ENCODE measurements around the gene SLC12A8. TPM values are rescaled to one million over a fixed set of nuclear protein-coding genes. Genes with fewer than 3 reads are reported as not detected.

SLC12A8 gene
- total and polyA plus RNA-seq, 2 experiments from 2014 or later: 6.9 to 15.9 TPM

- TF ChIP-seq, protein P1, sequence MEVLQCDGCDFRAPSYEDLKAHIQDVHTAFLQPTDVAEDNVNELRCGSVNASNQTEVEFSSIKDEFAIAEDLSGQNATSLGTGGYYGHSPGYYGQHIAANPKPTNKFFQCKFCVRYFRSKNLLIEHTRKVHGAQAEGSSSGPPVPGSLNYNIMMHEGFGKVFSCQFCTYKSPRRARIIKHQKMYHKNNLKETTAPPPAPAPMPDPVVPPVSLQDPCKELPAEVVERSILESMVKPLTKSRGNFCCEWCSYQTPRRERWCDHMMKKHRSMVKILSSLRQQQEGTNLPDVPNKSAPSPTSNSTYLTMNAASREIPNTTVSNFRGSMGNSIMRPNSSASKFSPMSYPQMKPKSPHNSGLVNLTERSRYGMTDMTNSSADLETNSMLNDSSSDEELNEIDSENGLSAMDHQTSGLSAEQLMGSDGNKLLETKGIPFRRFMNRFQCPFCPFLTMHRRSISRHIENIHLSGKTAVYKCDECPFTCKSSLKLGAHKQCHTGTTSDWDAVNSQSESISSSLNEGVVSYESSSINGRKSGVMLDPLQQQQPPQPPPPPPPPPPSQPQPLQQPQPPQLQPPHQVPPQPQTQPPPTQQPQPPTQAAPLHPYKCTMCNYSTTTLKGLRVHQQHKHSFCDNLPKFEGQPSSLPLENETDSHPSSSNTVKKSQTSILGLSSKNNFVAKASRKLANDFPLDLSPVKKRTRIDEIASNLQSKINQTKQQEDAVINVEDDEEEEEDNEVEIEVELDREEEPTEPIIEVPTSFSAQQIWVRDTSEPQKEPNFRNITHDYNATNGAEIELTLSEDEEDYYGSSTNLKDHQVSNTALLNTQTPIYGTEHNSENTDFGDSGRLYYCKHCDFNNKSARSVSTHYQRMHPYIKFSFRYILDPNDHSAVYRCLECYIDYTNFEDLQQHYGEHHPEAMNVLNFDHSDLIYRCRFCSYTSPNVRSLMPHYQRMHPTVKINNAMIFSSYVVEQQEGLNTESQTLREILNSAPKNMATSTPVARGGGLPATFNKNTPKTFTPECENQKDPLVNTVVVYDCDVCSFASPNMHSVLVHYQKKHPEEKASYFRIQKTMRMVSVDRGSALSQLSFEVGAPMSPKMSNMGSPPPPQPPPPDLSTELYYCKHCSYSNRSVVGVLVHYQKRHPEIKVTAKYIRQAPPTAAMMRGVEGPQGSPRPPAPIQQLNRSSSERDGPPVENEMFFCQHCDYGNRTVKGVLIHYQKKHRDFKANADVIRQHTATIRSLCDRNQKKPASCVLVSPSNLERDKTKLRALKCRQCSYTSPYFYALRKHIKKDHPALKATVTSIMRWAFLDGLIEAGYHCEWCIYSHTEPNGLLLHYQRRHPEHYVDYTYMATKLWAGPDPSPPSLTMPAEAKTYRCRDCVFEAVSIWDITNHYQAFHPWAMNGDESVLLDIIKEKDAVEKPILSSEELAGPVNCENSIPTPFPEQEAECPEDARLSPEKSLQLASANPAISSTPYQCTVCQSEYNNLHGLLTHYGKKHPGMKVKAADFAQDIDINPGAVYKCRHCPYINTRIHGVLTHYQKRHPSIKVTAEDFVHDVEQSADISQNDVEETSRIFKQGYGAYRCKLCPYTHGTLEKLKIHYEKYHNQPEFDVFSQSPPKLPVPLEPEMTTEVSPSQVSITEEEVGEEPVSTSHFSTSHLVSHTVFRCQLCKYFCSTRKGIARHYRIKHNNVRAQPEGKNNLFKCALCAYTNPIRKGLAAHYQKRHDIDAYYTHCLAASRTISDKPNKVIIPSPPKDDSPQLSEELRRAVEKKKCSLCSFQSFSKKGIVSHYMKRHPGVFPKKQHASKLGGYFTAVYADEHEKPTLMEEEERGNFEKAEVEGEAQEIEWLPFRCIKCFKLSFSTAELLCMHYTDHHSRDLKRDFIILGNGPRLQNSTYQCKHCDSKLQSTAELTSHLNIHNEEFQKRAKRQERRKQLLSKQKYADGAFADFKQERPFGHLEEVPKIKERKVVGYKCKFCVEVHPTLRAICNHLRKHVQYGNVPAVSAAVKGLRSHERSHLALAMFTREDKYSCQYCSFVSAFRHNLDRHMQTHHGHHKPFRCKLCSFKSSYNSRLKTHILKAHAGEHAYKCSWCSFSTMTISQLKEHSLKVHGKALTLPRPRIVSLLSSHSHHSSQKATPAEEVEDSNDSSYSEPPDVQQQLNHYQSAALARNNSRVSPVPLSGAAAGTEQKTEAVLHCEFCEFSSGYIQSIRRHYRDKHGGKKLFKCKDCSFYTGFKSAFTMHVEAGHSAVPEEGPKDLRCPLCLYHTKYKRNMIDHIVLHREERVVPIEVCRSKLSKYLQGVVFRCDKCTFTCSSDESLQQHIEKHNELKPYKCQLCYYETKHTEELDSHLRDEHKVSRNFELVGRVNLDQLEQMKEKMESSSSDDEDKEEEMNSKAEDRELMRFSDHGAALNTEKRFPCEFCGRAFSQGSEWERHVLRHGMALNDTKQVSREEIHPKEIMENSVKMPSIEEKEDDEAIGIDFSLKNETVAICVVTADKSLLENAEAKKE (CRISPR knock-in tag; IDR thresholded peaks at IDR 0.05): no peak
- TF ChIP-seq ZNF331 (CRISPR knock-in tag; IDR thresholded peaks at IDR 0.05; ENCODE audit: low read depth): no peak
- TF ChIP-seq ZNF114 (CRISPR knock-in tag; IDR thresholded peaks at IDR 0.05): no peak
Observed at GRCh38 chr3:125098611-125099291, 113.8 kb downstream of the SLC12A8 start (continued).

DNA sequence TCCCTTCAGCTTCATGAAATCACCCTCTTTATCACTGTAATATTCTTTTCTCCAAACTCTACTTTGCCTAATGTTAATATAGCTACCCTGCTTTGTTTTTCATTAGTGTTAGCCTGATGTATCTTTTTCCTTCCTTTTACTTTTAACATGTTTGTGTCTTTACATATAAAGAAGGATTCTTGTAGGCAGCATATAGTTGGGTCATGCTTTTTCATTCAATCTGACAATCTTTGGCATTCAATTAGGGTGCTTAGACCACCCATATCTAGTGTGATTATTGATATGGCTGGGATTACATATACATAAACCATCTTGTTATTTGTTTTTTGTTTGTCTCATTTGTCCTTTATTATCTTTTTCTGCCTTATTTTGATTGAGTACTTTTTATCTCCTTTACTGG lies 121.9 kb downstream of the SLC12A8 start:
- Histone ChIP-seq H3K9me2 (ENCODE audit: insufficient read depth) (no peaks in the 10 kb centered on the region), H2AFZ (no peak overlapping the region), H3K4me1 (ENCODE audit: insufficient read depth) (no peaks in the 10 kb centered on the region), H3K4me3 (no peak overlapping the region), H3F3A (replicated peaks; ENCODE audit: low read depth) (no peaks in the 10 kb centered on the region), H4K20me1 (replicated peaks; ENCODE audit: insufficient read depth) (no peaks in the 10 kb centered on the region), H3K36me3 (ENCODE audit: insufficient read depth) (no peaks in the 10 kb centered on the region), H3K27ac (ENCODE audit: low read depth) (no peak overlapping the region), H3K27me3 (ENCODE audit: insufficient read depth) (no peaks in the 10 kb centered on the region), H3K79me2 (replicated peaks; ENCODE audit: insufficient read depth) (no peaks in the 10 kb centered on the region), H3K4me2 (no peak overlapping the region)
- TF ChIP-seq CREB1 (CRISPR knock-in tag; IDR thresholded peaks at IDR 0.05; ENCODE audit: low read depth) (no peak), ZNF331 (CRISPR knock-in tag; IDR thresholded peaks at IDR 0.05; ENCODE audit: low read depth) (no peak)
- Mint-ChIP-seq H3K4me1 (no peaks in the 10 kb centered on the region), H3K36me3 (ENCODE audit: low read depth) (peaks cover 5% of the 10 kb centered on the region; the same call in 1 of the 3 replicates), H3K27ac (no peak overlapping the region), H3K9me3 (no peaks in the 10 kb centered on the region), H3K27me3 (ENCODE audit: insufficient read depth, low read depth, poor library complexity) (no peaks in the 10 kb centered on the region), H3K4me3 (no peak overlapping the region)
- DNase-seq (ENCODE audit: low spot score): no peak
- ATAC-seq: no peak
